Measurements from ENCODE around the gene DLG2.

The DLG2 gene

GRCh38 chr11:85385111-85385510 lies 242.0 kb downstream of the DLG2 start:
- Histone ChIP-seq H3K4me3 (replicated peaks; ENCODE audit: insufficient read depth, low read length) (no peak overlapping the region), H3K27me3 (ENCODE audit: insufficient read depth, poor library complexity, severe bottlenecking) (no peaks in the 10 kb centered on the region), H3K27ac (replicated peaks) (no peak overlapping the region)
- no peak for TF ChIP-seq GABPA (IDR thresholded peaks at IDR 0.05; ENCODE audit: low read depth)
- no peak for DNase-seq (ENCODE audit: low read depth in 1 of 2, low spot score in 1 of 2)

- DNase-seq (ENCODE audit: low read depth in 1 of 2, low spot score in 1 of 2), result no peak
- Histone ChIP-seq H3K27me3 (ENCODE audit: insufficient read depth, poor library complexity, severe bottlenecking) (no peaks in the 10 kb centered on the region), H3K4me3 (replicated peaks; ENCODE audit: insufficient read depth, low read length) (no peak overlapping the region), H3K27ac (replicated peaks) (no peak overlapping the region)
- TF ChIP-seq GABPA (IDR thresholded peaks at IDR 0.05; ENCODE audit: low read depth), result no peak
- TF ChIP-seq CTCF (IDR thresholded peaks at IDR 0.05; ENCODE audit: insufficient read depth, low read length), result no peak
- TF ChIP-seq POLR2AphosphoS5 (IDR thresholded peaks at IDR 0.05; ENCODE audit: low read depth), result no peak
- TF ChIP-seq SPI1 (IDR thresholded peaks at IDR 0.05; ENCODE audit: borderline replicate concordance, low read depth), result no peak
- no peak for TF ChIP-seq REST (IDR thresholded peaks at IDR 0.05; ENCODE audit: insufficient replicate concordance, low read depth)
These were observed 248.1 kb downstream of the DLG2 start for GRCh38 chr11:85379066-85379465.

- H3K4me3 ChIP-seq (replicated peaks; ENCODE audit: insufficient read depth, low read length), result no peak overlapping the region
- TF ChIP-seq CTCF (IDR thresholded peaks at IDR 0.05; ENCODE audit: insufficient read depth, low read length) (no peak), REST (IDR thresholded peaks at IDR 0.05; ENCODE audit: insufficient replicate concordance, low read depth) (no peak), POLR2AphosphoS5 (IDR thresholded peaks at IDR 0.05; ENCODE audit: low read depth) (no peak), SPI1 (IDR thresholded peaks at IDR 0.05; ENCODE audit: borderline replicate concordance, low read depth) (no peak), GABPA (IDR thresholded peaks at IDR 0.05; ENCODE audit: low read depth) (no peak)
- DNase-seq (ENCODE audit: low read depth in 1 of 2, low spot score in 1 of 2), result no peak
- no peaks in the 10 kb centered on the region for H3K27me3 ChIP-seq (ENCODE audit: insufficient read depth, poor library complexity, severe bottlenecking)
- H3K27ac ChIP-seq (replicated peaks), result no peak overlapping the region
These were observed 249.2 kb downstream of the DLG2 start for GRCh38 chr11:85377901-85378300.

GRCh38 chr11:85359859-85360258 lies 267.3 kb downstream of the DLG2 start:
- DNase-seq (ENCODE audit: low read depth in 1 of 2, low spot score in 1 of 2), result no peak
- no peak overlapping the region for H3K27ac ChIP-seq (replicated peaks)
- no peak for TF ChIP-seq SPI1 (IDR thresholded peaks at IDR 0.05; ENCODE audit: borderline replicate concordance, low read depth)
- no peak for TF ChIP-seq REST (IDR thresholded peaks at IDR 0.05; ENCODE audit: insufficient replicate concordance, low read depth)
- no peak for TF ChIP-seq POLR2AphosphoS5 (IDR thresholded peaks at IDR 0.05; ENCODE audit: low read depth)
- H3K27me3 ChIP-seq (ENCODE audit: insufficient read depth, poor library complexity, severe bottlenecking), result no peaks in the 10 kb centered on the region
- H3K4me3 ChIP-seq (replicated peaks; ENCODE audit: insufficient read depth, low read length), result no peak overlapping the region
